GM12891 (cell line): ENCODE data around the gene NRSN2.

Experiments used
- POLR2AphosphoS5 ChIP-seq: IDR thresholded peaks from 2 replicates; pipeline ENCODE4 v1.6.1; 2011; ENCODE audit warnings: low read depth, low read length, control low read depth
- TAF1 ChIP-seq: IDR thresholded peaks from 2 replicates; pipeline ENCODE4 v1.6.1; 2011; ENCODE audit warnings: low read depth, low read length, control low read depth

GRCh38 chr20:389220-389619, 42.3 kb downstream of the NRSN2 start:
- TF ChIP-seq TAF1 (no peak), POLR2AphosphoS5 (no peak)
